GM12874 (cell line): ENCODE data around the gene CDK4.

Source experiments
- CTCF ChIP-seq: IDR thresholded peaks from 2 replicates; pipeline ENCODE4 v1.5.1; 2011; ENCODE audit warnings: low read depth, mild to moderate bottlenecking, control low read depth, low read length, moderate library complexity; ENCODE audit not compliant: insufficient read depth

CDK4 gene

GRCh38 chr12:57758552-57759359 is 6.6 kb upstream of the CDK4 start:
- TF ChIP-seq CTCF = no peak

- TF ChIP-seq CTCF = no peak
Measured at GRCh38 chr12:57757771-57758170, 5.7 kb upstream of the CDK4 start.

- TF ChIP-seq CTCF = peak; percentile 97
Measured at GRCh38 chr12:57756406-57757341, 4.6 kb upstream of the CDK4 start.

GRCh38 chr12:57755454-57756372 is 3.6 kb upstream of the CDK4 start:
- TF ChIP-seq CTCF = no peak

GRCh38 chr12:57755194-57755453 is 3.0 kb upstream of the CDK4 start:
- no peak for TF ChIP-seq CTCF

GRCh38 chr12:57754411-57755193 is 2.5 kb upstream of the CDK4 start, which contains the start of gene MARCHF9:
MARCHF9 (plus strand) TSS chr12:57755103; CDS start chr12:57755529, 426 bp downstream.
- no peak for TF ChIP-seq CTCF
